Suprapubic skin (tissue), 4 donors: ENCODE data around the gene RAPGEF4. TPM values are rescaled to one million over a fixed set of nuclear protein-coding genes. Genes with fewer than 3 reads are reported as not detected.

ENCODE experiments used
- DNase-seq, 2 donors: peaks; one replicate each; pipeline ENCODE4 v3.0.0-alpha.2; 2019; ENCODE audit warnings: low spot score in 2 of 2
- H3K27ac ChIP-seq: fragments of 200-600 bp; sonication (generic); one replicate; pipeline ENCODE4 v1.5.1; 2019
- H3K27me3 ChIP-seq: fragments of 200-600 bp; sonication (generic); one replicate; pipeline ENCODE4 v1.5.1; 2019
- H3K36me3 ChIP-seq: fragments of 200-600 bp; sonication (generic); one replicate; pipeline ENCODE4 v1.5.1; 2019
- H3K4me1 ChIP-seq: fragments of 200-600 bp; sonication (generic); one replicate; pipeline ENCODE4 v1.5.1; 2019
- H3K4me3 ChIP-seq: fragments of 200-600 bp; sonication (generic); one replicate; pipeline ENCODE4 v1.5.1; 2019; ENCODE audit warnings: mild to moderate bottlenecking
- H3K9me3 ChIP-seq: fragments of 200-600 bp; sonication (generic); one replicate; pipeline ENCODE4 v1.5.1; 2019
- CTCF ChIP-seq, 2 donors: fragments of 200-600 bp in 1 of 2; fragments of 450-650 bp in 1 of 2; sonication (generic) in 1 of 2; IDR thresholded peaks; one replicate each; pipeline ENCODE4 v1.5.1; 2016 to 2019; ENCODE audit warnings: antibody characterized with exemption in 2 of 2, mild to moderate bottlenecking in 1 of 2, moderate library complexity in 1 of 2
- EP300 ChIP-seq: sonication (generic); formaldehyde crosslinking; IDR thresholded peaks from one replicate; pipeline ENCODE4 v1.6.1; 2017; ENCODE audit warnings: antibody characterized with exemption
- POLR2A ChIP-seq, 2 donors: fragments of 450-650 bp; IDR thresholded peaks; one replicate each; pipeline ENCODE4 v1.6.1; 2017; ENCODE audit warnings: antibody characterized with exemption in 2 of 2, mild to moderate bottlenecking in 2 of 2, moderate library complexity in 2 of 2
- POLR2AphosphoS5 ChIP-seq, 3 donors: sonication (generic); formaldehyde crosslinking; IDR thresholded peaks; one replicate each; pipeline ENCODE4 v1.6.1; 2017; ENCODE audit warnings: antibody characterized with exemption in 3 of 3
- WGBS: methylation state at CpG from one replicate; pipeline ENCODE4 v1.1.5; 2018; 5-methylcytosine and 5-hydroxymethylcytosine counted together
- total RNA-seq, 4 donors: library from RNA; depleted of rRNA; stranded (reverse); fragments of >200 nt; gene quantifications; one replicate each; pipeline ENCODE4 v1.1.0, GENCODE V29; 2016

Gene RAPGEF4
- total RNA-seq, 4 donors from 2014 or later: 19.9 to 49.5 (median 27.5) TPM

- TF ChIP-seq EP300: no peak
- no peak for TF ChIP-seq CTCF (IDR thresholded peaks at IDR 0.05)
- no peak for TF ChIP-seq POLR2AphosphoS5 (IDR thresholded peaks at IDR 0.05)
- no peak for TF ChIP-seq POLR2A (IDR thresholded peaks at IDR 0.05)
- H3K27me3 ChIP-seq: no peaks in the 10 kb centered on the region
- WGBS: 94% methylated on average over 1 of the region's 1 CpG
- H3K36me3 ChIP-seq: peaks cover 12% of the 10 kb centered on the region
- no peaks in the 10 kb centered on the region for H3K9me3 ChIP-seq
- no peak overlapping the region for H3K4me3 ChIP-seq
- peaks cover 13% of the 10 kb centered on the region for H3K4me1 ChIP-seq
- no peak for DNase-seq
- H3K27ac ChIP-seq: no peak overlapping the region
Observed at GRCh38 chr2:173095356-173095755, 359.7 kb downstream of the RAPGEF4 start.

- WGBS: 96% methylated on average over 2 of the region's 2 CpGs
- H3K9me3 ChIP-seq: no peaks in the 10 kb centered on the region
Observed at GRCh38 chr2:173099271-173099670, 363.6 kb downstream of the RAPGEF4 start.

DNA sequence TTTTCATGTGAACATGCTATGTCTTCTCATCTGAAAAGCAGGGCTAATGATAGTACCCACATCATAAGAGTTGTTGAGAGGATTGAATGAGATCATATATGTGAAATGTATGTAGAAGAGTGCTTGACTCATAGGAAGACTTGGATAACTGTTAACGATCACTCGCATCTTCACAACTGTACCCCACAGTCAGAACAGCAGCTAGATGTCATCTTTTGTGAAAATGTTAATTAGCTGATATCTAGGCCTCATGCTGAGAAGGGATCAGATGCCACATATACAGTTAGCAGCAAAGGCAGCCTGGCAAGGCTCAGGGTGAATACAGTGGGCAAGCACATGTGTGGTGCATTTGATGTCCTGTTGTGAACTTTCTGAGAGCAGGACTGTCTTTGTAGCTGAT is 364.2 kb downstream of the RAPGEF4 start:
- Histone ChIP-seq H3K9me3 (no peaks in the 10 kb centered on the region), H3K4me3 (no peak overlapping the region), H3K4me1 (peaks cover 7% of the 10 kb centered on the region), H3K27ac (no peak overlapping the region), H3K36me3 (peaks cover 12% of the 10 kb centered on the region), H3K27me3 (no peaks in the 10 kb centered on the region)
- TF ChIP-seq CTCF (IDR thresholded peaks at IDR 0.05) (no peak), POLR2A (IDR thresholded peaks at IDR 0.05) (no peak), POLR2AphosphoS5 (IDR thresholded peaks at IDR 0.05) (no peak), EP300 (no peak)
- no peak for DNase-seq
- 86% methylated on average over 2 of the region's 2 CpGs for WGBS

More at GRCh38 chr2:173099271-173099670, 363.6 kb downstream of the RAPGEF4 start:
- Histone ChIP-seq H3K4me3 (no peak overlapping the region), H3K4me1 (peaks cover 7% of the 10 kb centered on the region), H3K27ac (no peak overlapping the region), H3K36me3 (peaks cover 12% of the 10 kb centered on the region), H3K27me3 (no peaks in the 10 kb centered on the region)
- TF ChIP-seq CTCF (IDR thresholded peaks at IDR 0.05) (no peak), POLR2AphosphoS5 (IDR thresholded peaks at IDR 0.05) (no peak), EP300 (no peak), POLR2A (IDR thresholded peaks at IDR 0.05) (no peak)
- DNase-seq: no peak

GRCh38 chr2:173101687-173102086 is 366.0 kb downstream of the RAPGEF4 start:
- DNase-seq: no peak
- H3K9me3 ChIP-seq: no peaks in the 10 kb centered on the region
- H3K27me3 ChIP-seq: no peaks in the 10 kb centered on the region
- peaks cover 7% of the 10 kb centered on the region for H3K4me1 ChIP-seq
- TF ChIP-seq EP300: no peak
- TF ChIP-seq POLR2AphosphoS5 (IDR thresholded peaks at IDR 0.05): no peak
- no peak for TF ChIP-seq CTCF (IDR thresholded peaks at IDR 0.05)
- TF ChIP-seq POLR2A (IDR thresholded peaks at IDR 0.05): no peak
- no peak overlapping the region for H3K27ac ChIP-seq
- H3K36me3 ChIP-seq: peaks cover 9% of the 10 kb centered on the region
- WGBS: 79% methylated on average over 3 of the region's 3 CpGs
- no peak overlapping the region for H3K4me3 ChIP-seq

Other genes with a start within 250 kb of the RAPGEF4 start
- gene PDK1, start 179.8 kb upstream of the RAPGEF4 start, total RNA-seq: 100 to 1,000 TPM in 1 of 4 donors, 10 to 100 TPM in 3; 35.2 to 151 (median 66.5) TPM